IPS-18c (cell line): ENCODE data around the gene HDAC9.

ENCODE experiments used
- H3K4me3 ChIP-seq: 2 replicates; pipeline ENCODE4 v1.7.0; 2013; ENCODE audit warnings: low read depth, mild to moderate bottlenecking, low read length, moderate library complexity; ENCODE audit not compliant: insufficient read depth
- H3K9me3 ChIP-seq: one replicate; pipeline ENCODE4 v1.6.1; 2013; ENCODE audit warnings: mild to moderate bottlenecking, low read length, moderate library complexity; ENCODE audit not compliant: control insufficient read depth, insufficient read depth

Gene HDAC9

GRCh38 chr7:18756378-18757050 lies 261.0 kb downstream of the HDAC9 start:
- H3K4me3 ChIP-seq, result no peak overlapping the region
- H3K9me3 ChIP-seq, result no peaks in the 10 kb centered on the region

GRCh38 chr7:18760046-18760445 lies 264.5 kb downstream of the HDAC9 start:
- Histone ChIP-seq H3K4me3 (no peak overlapping the region), H3K9me3 (no peaks in the 10 kb centered on the region)

DNA sequence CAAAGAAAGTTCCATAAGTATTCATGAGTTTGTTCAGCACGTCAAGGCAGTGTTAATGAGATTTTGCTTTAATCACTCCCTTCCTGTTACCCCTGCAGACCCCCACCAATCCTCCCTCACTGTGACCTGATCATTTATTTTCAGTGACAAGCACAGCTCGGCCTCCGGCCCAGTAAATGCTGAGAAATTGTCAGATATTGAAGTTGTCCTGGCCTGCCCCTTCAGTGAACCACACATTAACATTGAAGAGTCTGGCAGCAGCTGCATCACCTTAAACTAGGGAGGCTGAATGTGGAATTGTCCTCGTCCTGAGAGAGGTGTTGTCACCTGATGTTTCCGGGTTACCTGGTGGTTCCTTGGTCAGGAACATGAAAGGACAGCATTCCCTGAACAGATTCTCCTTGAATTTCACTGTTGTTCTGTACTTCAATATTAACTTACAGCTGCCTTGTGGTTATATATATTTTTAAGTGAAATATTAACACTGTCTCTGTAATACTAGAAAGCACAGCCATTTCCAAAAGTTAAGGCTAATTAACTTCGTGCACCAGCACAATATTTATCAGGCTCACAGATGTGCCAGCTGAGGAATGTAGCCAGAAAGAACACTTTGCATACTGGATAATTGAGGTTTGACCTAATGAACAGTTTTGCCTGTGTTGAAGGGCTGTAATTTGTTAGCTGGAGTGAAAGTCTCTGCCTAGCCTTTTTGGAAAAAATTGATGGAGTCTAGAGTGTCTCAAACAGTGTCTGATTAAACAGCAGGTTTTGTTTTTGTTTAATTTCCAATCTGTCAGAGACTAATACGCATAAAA lies 265.3 kb downstream of the HDAC9 start:
- H3K4me3 ChIP-seq, result no peak overlapping the region
- H3K9me3 ChIP-seq, result no peaks in the 10 kb centered on the region

- Histone ChIP-seq H3K4me3 (no peak overlapping the region), H3K9me3 (no peaks in the 10 kb centered on the region)
Observed at GRCh38 chr7:18762189-18762588, 266.6 kb downstream of the HDAC9 start.

- H3K4me3 ChIP-seq, result no peak overlapping the region
- no peaks in the 10 kb centered on the region for H3K9me3 ChIP-seq
Observed at GRCh38 chr7:18768256-18768655, 272.7 kb downstream of the HDAC9 start.

GRCh38 chr7:18770154-18770811 lies 274.7 kb downstream of the HDAC9 start:
- Histone ChIP-seq H3K4me3 (no peak overlapping the region), H3K9me3 (no peaks in the 10 kb centered on the region)

- Histone ChIP-seq H3K4me3 (no peak overlapping the region), H3K9me3 (no peaks in the 10 kb centered on the region)
Observed at GRCh38 chr7:18770822-18771221, 275.3 kb downstream of the HDAC9 start.

GRCh38 chr7:18771834-18772566 lies 276.5 kb downstream of the HDAC9 start:
- Histone ChIP-seq H3K4me3 (no peak overlapping the region), H3K9me3 (no peaks in the 10 kb centered on the region)

DNA sequence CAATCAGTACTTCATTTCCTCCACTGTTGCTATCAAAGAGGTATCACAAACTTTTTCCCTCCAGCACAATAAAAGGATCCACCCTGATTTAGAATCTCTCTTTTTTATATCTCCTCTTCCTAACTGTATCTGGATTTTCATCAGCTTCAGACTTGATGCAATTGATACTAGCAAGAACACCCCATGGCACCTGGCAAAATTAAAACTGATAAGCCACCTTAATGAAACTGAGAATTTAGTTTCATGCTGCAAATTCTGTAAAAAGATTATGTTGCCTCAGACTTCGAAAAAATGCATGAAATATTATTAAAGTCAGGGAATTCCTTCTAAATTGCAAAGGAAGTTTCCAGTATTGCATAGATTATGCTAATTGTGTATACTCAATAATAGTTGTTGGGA lies 277.0 kb downstream of the HDAC9 start:
- no peaks in the 10 kb centered on the region for H3K9me3 ChIP-seq
- no peak overlapping the region for H3K4me3 ChIP-seq

DNA sequence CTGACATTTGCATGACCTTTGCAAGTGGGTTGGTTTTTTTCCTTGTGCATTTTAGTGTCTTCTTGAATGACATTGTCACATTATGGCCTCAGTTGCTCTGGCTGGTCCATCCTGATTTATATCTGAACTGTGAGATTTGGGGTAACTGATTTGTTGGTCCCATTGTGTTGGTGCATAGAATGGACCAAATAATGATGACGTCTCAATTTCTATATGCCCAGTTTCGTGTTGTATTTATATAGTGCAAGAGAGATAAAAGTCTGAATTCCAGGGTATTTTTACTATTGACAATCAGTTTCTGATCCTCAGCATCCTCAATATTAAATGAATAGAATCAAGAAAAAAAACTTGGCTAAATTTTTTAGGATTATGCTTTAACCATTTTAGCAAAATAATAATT lies 281.8 kb downstream of the HDAC9 start:
- Histone ChIP-seq H3K9me3 (no peaks in the 10 kb centered on the region), H3K4me3 (no peak overlapping the region)

DNA sequence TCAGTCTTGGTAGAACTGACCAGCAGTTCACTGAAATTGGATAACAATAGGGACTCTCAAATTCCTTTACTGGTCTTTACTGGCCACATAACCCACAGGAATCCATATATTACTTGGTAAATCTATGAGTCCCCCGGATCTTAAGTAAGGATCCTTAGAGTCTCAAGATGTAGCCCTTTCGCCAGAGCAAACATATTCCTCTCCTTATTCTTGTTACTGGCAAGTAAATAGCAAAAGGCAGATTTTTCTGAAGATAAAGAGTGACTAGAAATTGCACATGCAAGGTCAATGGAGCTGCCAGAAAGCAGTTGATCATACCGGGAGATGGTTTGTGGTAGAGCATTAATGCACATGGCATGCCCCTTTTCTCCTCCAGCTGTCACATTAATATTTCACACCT lies 283.0 kb downstream of the HDAC9 start:
- Histone ChIP-seq H3K4me3 (no peak overlapping the region), H3K9me3 (no peaks in the 10 kb centered on the region)

GRCh38 chr7:18780266-18780665 lies 284.7 kb downstream of the HDAC9 start:
- Histone ChIP-seq H3K9me3 (no peaks in the 10 kb centered on the region), H3K4me3 (no peak overlapping the region)

- Histone ChIP-seq H3K9me3 (no peaks in the 10 kb centered on the region), H3K4me3 (no peak overlapping the region)
Observed at GRCh38 chr7:18780938-18781337, 285.4 kb downstream of the HDAC9 start.

DNA sequence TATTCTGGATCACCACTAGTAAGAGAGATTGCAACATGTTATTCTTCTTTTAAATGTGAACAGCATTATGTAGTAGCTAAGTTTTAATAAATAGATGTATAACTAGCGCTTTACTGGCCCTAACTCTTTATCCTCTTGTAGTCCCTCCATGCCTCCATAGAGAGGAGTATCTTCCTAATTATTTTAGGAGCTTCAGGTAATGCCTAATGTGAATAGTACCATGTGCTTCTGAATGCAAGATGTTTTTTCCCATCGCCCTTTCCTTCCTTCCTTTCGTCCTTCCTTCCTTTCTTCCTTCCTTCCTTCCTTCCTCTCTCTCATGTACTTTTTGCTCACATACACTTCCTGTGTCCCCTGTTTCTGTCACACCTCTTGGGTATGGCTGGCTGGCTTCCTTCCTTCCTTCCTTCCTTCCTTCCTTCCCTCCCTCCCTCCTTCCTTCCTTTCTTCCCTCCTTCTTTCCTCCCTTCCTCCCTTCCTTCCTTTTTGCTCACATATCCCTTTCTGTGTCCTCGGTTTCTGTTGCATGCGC lies 290.7 kb downstream of the HDAC9 start:
- no peaks in the 10 kb centered on the region for H3K9me3 ChIP-seq
- no peak overlapping the region for H3K4me3 ChIP-seq

GRCh38 chr7:18786796-18787195 lies 291.2 kb downstream of the HDAC9 start:
- Histone ChIP-seq H3K4me3 (no peak overlapping the region), H3K9me3 (no peaks in the 10 kb centered on the region)

- Histone ChIP-seq H3K9me3 (no peaks in the 10 kb centered on the region), H3K4me3 (no peak overlapping the region)
Observed at GRCh38 chr7:18788026-18788425, 292.5 kb downstream of the HDAC9 start.

GRCh38 chr7:18792871-18793595 lies 297.5 kb downstream of the HDAC9 start:
- no peaks in the 10 kb centered on the region for H3K9me3 ChIP-seq
- no peak overlapping the region for H3K4me3 ChIP-seq
